Astrocyte of the spinal cord (primary cell): ENCODE data around the gene ALPP.
"Not testable (repeated sequence)": the region's sequence is repeated elsewhere in the genome, so short reads cannot be mapped to it uniquely, and the experiment has no call there.

Experiments
- DNase-seq: peaks from one replicate; pipeline ENCODE4 v3.0.0; 2011; ENCODE audit warnings: low read depth, low spot score
- H3K4me3 ChIP-seq: 2 replicates; pipeline ENCODE4 v1.5.1; 2011; ENCODE audit warnings: low read depth, mild to moderate bottlenecking, low read length, moderate library complexity
- CTCF ChIP-seq: IDR thresholded peaks from 2 replicates; pipeline ENCODE4 v1.5.1; 2012; ENCODE audit warnings: low read depth, mild to moderate bottlenecking, low read length, inconsistent platforms
- in situ Hi-C: cut with HindIII; loops from 2 replicates; pipeline ENCODE4 v1.10.0; 2017; ENCODE audit warnings: low sequenced_read_pairs

Gene ALPP

GRCh38 chr2:232396683-232397082 is 18.1 kb downstream of the ALPP start:
- in situ Hi-C loops, result no loop called here
- no peak overlapping the region for H3K4me3 ChIP-seq
- TF ChIP-seq CTCF, result no peak
- DNase-seq, result no peak

GRCh38 chr2:232398293-232399034 is 19.9 kb downstream of the ALPP start:
- no peak overlapping the region for H3K4me3 ChIP-seq
- in situ Hi-C loops, result no loop called here
- no peak for DNase-seq
- TF ChIP-seq CTCF, result no peak

- TF ChIP-seq CTCF, result no peak
- no peak overlapping the region for H3K4me3 ChIP-seq
- in situ Hi-C loops, result no loop called here
- DNase-seq, result no peak
Measured at GRCh38 chr2:232400256-232401015, 21.9 kb downstream of the ALPP start.

GRCh38 chr2:232402518-232402917 is 24.0 kb downstream of the ALPP start:
- DNase-seq, result no peak
- H3K4me3 ChIP-seq, result no peak overlapping the region
- in situ Hi-C loops, result no loop called here
- TF ChIP-seq CTCF, result no peak

- H3K4me3 ChIP-seq, result no peak overlapping the region
- no peak for DNase-seq
- TF ChIP-seq CTCF, result no peak
- in situ Hi-C loops, result no loop called here
Measured at GRCh38 chr2:232405943-232406510, 27.5 kb downstream of the ALPP start.

- in situ Hi-C loops, result no loop called here
- no peak for TF ChIP-seq CTCF
- H3K4me3 ChIP-seq, result no peak within 1 kb of the TSS
- DNase-seq, result no peak
Measured at GRCh38 chr2:232406556-232407310, 28.2 kb downstream of the ALPP start, which contains the start of gene ALPG. Gene ALPG, plus strand, starts transcription at chr2:232406844. Its CDS starts 51 bp downstream, at chr2:232406895.

- DNase-seq, H3K4me3 ChIP-seq, in situ Hi-C loops: not testable (repeated sequence)
Measured at GRCh38 chr2:232407428-232408150, 29.0 kb downstream of the ALPP start.

- H3K4me3 ChIP-seq, DNase-seq, in situ Hi-C loops: not testable (repeated sequence)
Measured at GRCh38 chr2:232408269-232408668, 29.7 kb downstream of the ALPP start.

- H3K4me3 ChIP-seq, DNase-seq, in situ Hi-C loops: not testable (repeated sequence)
Measured at GRCh38 chr2:232409617-232410016, 31.1 kb downstream of the ALPP start.
